Type B pancreatic cell (in vitro differentiated cells): ENCODE data around the gene PRPF39. TPM values are rescaled to one million over a fixed set of nuclear protein-coding genes. Genes with fewer than 3 reads are reported as not detected.

ENCODE experiments used
- DNase-seq: peaks from one replicate; pipeline ENCODE4 v3.0.0; 2021; ENCODE audit warnings: mixed read lengths; ENCODE audit not compliant: unreplicated experiment; ENCODE audit errors: extremely low spot score
- H3K27ac Mint-ChIP-seq: 2 replicates; pipeline ENCODE4 v1.8.0; 2021; ENCODE audit warnings: mild to moderate bottlenecking, mixed read lengths
- H3K27me3 Mint-ChIP-seq: 2 replicates; pipeline ENCODE4 v1.8.0; 2021; ENCODE audit warnings: mixed read lengths
- H3K36me3 Mint-ChIP-seq: 2 replicates; pipeline ENCODE4 v1.8.0; 2021; ENCODE audit warnings: mixed read lengths
- H3K4me1 Mint-ChIP-seq: one replicate; pipeline ENCODE4 v1.8.0; 2021; ENCODE audit warnings: mixed read lengths; ENCODE audit not compliant: unreplicated experiment
- H3K4me3 Mint-ChIP-seq: 2 replicates; pipeline ENCODE4 v1.8.0; 2021; ENCODE audit warnings: mild to moderate bottlenecking, mixed read lengths
- H3K9me3 Mint-ChIP-seq: 2 replicates; pipeline ENCODE4 v1.8.0; 2021; ENCODE audit warnings: mixed read lengths
- CTCF ChIP-seq: fragments of 200-600 bp; sonication (generic); conservative IDR thresholded peaks from 2 replicates; pipeline ENCODE4 v1.5.0; 2021; ENCODE audit warnings: antibody characterized with exemption, mild to moderate bottlenecking
- total RNA-seq: library from RNA; stranded (reverse); gene quantifications from 2 replicates; pipeline ENCODE4 v1.2.1, GENCODE V29; 2021; ENCODE audit warnings: low replicate concordance

The PRPF39 gene
- total RNA-seq, 1 donor from 2014 or later = 51.7 TPM

DNA sequence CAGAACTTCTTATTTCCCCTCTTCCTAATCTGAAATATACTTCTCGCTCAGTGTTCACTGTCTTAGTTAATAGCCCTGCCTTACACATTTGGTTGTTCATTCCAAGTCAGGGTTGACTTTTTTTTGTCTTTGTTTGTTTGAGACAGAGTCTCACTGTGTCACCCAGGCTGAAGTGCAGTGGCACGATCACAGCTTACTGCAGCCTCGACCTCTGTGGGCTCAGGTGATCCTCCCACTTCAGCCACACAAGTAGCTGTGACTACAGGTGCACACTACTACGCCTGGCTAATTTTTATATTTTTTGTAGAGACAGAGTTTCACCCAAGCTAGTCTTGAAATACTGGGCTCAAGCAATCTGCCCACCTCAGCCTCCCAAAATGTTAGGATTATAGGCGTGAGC is 42.3 kb upstream of the PRPF39 start:
- Mint-ChIP-seq H3K4me3 (no peak overlapping the region), H3K27me3 (no peaks in the 10 kb centered on the region), H3K36me3 (peaks cover 21% of the 10 kb centered on the region), H3K4me1 (no peaks in the 10 kb centered on the region), H3K27ac (no peak overlapping the region), H3K9me3 (no peaks in the 10 kb centered on the region)
- no peak for DNase-seq
- no peak for TF ChIP-seq CTCF

DNA sequence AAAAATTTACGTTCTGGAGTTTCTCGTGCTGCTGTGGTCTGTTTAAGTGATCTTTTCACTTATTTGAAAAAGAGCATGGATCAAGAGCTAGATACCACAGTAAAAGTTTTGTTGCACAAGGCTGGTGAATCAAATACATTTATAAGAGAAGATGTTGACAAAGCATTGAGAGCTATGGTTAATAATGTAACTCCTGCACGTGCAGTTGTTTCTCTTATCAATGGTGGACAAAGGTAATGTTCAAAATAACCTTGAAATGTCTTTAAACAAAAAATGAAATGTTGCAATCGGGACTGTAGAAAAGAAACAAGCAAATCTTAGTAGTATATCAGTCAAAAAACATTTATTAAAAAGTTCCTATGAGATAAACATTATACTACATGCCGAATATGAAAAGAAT is 39.3 kb upstream of the PRPF39 start:
- no peaks in the 10 kb centered on the region for H3K4me1 Mint-ChIP-seq
- peaks cover 20% of the 10 kb centered on the region for H3K36me3 Mint-ChIP-seq
- no peak overlapping the region for H3K27ac Mint-ChIP-seq
- no peaks in the 10 kb centered on the region for H3K27me3 Mint-ChIP-seq
- no peak overlapping the region for H3K4me3 Mint-ChIP-seq
- no peak for DNase-seq
- H3K9me3 Mint-ChIP-seq = no peaks in the 10 kb centered on the region
- TF ChIP-seq CTCF = no peak

DNA sequence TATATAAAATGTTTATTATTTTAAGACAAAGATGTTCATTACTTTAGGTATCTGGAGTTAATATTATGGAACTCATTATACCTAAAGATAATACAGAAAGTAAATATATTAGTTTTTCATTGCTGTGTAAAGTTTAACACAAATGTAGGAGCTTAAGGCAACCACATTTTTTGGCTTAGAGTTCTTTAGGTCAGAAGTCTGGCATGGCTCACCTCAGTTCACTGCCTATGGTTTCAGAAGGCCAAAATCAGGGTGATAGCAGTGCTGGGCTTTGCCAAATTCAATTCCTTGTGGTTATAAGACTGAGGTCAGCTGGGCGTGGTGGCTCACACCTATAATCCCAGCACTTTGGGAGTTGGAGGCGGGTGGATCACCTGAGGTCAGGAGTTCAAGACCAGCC is 35.5 kb upstream of the PRPF39 start:
- no peak for TF ChIP-seq CTCF
- Mint-ChIP-seq H3K9me3 (no peaks in the 10 kb centered on the region), H3K36me3 (peaks cover 15% of the 10 kb centered on the region), H3K4me3 (no peak overlapping the region), H3K4me1 (no peaks in the 10 kb centered on the region), H3K27ac (no peak overlapping the region), H3K27me3 (no peaks in the 10 kb centered on the region)
- no peak for DNase-seq

DNA sequence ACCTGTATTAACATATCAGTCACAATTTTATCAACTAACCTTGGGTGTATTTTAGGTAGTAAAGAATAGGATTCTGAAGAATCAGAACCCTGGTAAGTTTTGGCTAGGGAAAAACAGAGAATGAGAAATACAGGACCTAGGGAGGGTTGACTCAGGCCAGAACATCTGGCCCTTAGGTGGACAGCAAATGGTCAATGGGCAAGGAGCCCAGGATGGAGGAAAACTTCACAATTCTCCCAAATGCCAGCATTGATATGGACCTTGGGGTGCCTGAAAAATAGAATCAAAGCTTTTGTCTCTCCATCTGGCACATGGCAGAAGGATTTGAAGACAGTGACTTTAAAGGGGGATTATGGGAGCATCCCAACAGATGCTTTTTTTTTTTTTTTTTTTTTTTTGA is 32.7 kb upstream of the PRPF39 start:
- Mint-ChIP-seq H3K36me3 (peaks cover 25% of the 10 kb centered on the region), H3K4me1 (no peaks in the 10 kb centered on the region), H3K27ac (no peak overlapping the region), H3K27me3 (no peaks in the 10 kb centered on the region), H3K4me3 (no peak overlapping the region), H3K9me3 (no peaks in the 10 kb centered on the region)
- no peak for DNase-seq
- no peak for TF ChIP-seq CTCF

GRCh38 chr14:45051896-45052295 is 32.0 kb upstream of the PRPF39 start:
- H3K4me3 Mint-ChIP-seq = no peak overlapping the region
- H3K4me1 Mint-ChIP-seq = no peaks in the 10 kb centered on the region
- no peak for TF ChIP-seq CTCF
- no peaks in the 10 kb centered on the region for H3K27me3 Mint-ChIP-seq
- no peak for DNase-seq
- peaks cover 25% of the 10 kb centered on the region for H3K36me3 Mint-ChIP-seq
- no peak overlapping the region for H3K27ac Mint-ChIP-seq
- H3K9me3 Mint-ChIP-seq = no peaks in the 10 kb centered on the region

DNA sequence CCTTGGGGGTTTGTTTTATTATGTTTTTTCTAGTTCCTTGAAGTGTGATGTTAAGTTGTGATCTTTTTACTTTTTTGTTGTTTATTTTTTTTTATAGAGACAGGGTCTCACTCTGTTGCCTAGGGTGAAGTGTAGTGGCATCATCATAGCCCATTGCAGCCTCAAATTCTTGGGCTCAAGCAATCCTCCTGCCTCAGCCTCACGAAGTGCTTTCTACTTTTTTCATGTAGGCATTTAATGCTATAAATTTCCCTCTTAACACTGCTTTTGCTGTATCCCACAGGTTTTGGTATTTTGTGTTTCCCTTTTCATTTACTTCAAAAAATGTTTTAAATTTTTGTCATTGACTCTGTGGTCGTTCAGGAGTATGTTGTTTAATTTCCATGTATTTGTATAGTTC is 26.6 kb upstream of the PRPF39 start:
- no peak for TF ChIP-seq CTCF
- no peaks in the 10 kb centered on the region for H3K4me1 Mint-ChIP-seq
- H3K27me3 Mint-ChIP-seq = no peaks in the 10 kb centered on the region

More for the DNA sequence above, 26.6 kb upstream of the PRPF39 start:
- H3K9me3 Mint-ChIP-seq = no peaks in the 10 kb centered on the region
- no peak for DNase-seq
- no peak overlapping the region for H3K27ac Mint-ChIP-seq
- H3K4me3 Mint-ChIP-seq = no peak overlapping the region
- H3K36me3 Mint-ChIP-seq = peaks cover 29% of the 10 kb centered on the region
